Mesenteric fat pad (tissue), 1 donor: ENCODE measurements around the gene ACOX3. TPM values are rescaled to one million over a fixed set of nuclear protein-coding genes. Genes with fewer than 3 reads are reported as not detected.
A peak's percentile ranks its signal among the peaks of the same experiment; 100 is the strongest.

Source experiments
- DNase-seq: peaks from one replicate; pipeline ENCODE4 v3.0.0-alpha.2; 2020; ENCODE audit warnings: low spot score
- total RNA-seq: library from RNA; stranded (reverse); fragmentation: NEBNext Ultra II Directional; extraction: Animal tissue kit (Norgen Biotek cat#: 25700); gene quantifications from one replicate; pipeline ENCODE4 v1.2.1, GENCODE V29; 2021
- donor health status: DM: yes; HTN: yes; CAD: no.

Gene ACOX3
- total RNA-seq, 1 donor from 2014 or later, result 29.1 TPM

DNA sequence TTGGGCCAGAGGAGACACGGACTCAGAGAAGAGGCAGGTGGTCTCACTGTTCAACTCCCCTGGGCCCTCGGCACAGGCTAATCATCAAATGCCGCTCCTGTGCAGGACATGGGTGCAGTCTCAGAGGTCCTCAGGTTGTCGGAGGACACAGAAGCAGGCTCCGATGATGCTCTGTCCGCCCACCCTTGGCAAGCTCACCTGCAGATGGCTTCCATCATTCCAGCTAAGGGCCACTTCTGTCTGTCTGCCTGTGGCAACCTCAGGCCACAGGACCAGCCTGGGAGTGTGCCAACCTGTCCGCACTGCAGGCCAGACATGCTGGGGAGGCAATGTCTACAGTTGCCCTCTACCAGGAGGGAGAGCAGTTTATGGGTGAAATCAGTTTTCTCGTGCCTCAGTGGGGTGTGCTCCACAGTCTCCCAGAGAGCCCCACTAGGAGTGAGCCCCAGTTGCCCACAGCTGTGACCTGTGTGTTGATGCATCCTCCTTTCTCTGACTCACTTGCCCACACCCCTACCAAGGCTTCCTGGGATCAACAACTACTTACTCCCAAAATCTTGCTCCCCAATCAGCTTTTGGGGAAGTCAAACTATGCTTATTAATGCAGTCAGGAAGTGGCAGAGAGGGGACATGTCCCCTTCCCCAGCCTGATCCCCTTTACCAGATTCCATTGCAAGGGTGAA lies 115.1 kb downstream of the ACOX3 start:
- DNase-seq, result peak; percentile 74

DNA sequence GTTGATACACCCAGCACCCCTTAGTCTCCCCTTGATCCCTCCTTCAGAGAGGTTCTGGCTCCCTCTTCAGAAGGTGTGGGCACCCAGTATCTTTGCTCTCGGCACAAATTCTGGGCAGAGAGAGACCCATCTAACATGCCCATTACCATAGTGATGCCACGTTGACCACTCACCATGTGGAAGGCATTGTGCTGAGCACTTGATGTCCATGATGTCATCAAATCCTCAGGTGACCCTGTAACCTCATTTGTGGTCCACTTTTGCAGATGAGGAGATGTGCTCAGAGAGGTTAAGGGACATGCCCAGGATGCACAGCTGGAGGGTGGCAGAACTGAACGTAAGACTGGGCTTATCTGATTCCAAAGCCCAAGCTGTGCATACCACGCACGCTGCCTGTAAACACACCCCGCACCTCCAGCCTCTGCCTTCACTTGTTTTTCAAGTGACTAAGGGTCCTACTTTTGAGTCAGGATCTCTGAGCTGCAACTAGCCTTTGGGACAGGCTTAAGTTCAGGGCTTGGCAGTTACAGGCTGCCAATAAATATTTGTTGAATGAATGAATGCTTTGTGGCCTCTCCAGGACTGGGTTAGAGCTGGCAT lies 115.8 kb downstream of the ACOX3 start:
- DNase-seq, result peak; percentile 11

DNA sequence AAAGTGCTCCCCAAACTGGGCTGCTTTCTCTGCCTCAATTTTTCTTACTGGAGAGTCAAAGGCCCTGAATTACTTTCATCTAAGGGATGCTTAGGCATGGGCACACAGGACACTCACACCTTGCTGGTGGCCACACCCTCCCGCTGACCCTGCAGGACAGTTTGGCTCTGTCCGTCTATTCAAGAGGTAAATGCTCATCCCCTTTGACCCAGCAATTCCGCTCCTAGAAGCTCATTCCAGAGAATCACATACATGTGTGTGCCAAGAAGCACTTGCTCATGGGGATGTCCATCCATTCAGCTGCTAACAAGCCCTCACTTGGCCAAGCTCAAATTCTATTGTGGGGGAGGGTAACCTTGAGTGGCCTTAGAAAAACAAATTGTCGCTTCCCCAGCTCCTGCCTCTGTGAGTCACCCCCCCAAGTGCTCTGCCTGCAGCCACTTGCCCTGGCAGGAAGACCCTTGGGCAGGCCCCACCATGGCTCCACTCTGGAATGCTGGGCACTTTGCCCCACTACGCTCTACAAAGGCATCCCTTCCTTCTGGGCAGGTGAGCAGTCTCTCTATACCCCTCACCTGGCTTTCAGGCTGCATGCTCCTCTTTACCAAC lies 116.5 kb downstream of the ACOX3 start:
- peak; percentile 39 for DNase-seq

DNA sequence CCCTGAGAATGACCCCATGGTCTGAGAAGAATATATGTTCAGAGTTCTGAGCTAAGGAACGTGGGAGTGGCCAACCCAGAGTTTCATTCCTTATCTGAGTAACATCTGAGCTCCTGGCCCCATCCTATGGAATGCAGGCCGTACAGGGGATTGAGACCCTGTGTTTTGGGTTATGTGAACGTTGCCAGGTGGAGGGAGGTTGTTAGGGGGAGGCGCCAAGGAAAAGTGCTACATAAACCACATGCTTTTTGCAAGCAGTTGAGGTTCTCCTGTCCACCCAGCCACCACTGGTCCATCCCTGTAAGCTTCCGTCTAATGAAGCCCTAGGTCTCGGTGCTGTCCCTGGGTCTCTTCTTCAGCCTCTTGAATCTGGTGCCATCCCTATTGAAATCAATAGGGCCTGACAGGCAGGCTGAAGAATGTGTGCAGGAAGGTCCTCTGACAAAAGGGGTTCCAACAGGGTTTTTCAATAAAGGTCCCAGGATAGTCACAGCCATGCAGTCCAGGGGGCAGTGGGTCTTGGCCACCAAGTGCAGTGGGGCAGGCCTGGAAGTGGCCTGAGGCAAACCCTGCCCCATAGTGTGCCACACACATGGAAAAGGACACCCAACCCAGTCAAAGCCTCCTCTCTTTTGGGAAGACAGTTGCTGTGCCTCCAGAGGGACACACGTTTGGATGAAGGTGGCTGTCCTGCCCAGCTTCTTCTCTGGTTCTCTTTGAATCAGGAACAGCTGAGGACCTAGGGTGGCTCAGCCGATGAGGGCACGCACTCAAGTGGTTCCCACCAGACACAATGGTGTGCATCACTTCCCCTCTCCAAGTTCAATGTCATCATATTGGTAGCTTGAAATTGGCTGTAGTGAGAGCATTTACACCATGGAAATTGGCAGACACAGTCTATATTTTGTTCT lies 117.5 kb downstream of the ACOX3 start:
- peak; percentile 24 for DNase-seq

DNA sequence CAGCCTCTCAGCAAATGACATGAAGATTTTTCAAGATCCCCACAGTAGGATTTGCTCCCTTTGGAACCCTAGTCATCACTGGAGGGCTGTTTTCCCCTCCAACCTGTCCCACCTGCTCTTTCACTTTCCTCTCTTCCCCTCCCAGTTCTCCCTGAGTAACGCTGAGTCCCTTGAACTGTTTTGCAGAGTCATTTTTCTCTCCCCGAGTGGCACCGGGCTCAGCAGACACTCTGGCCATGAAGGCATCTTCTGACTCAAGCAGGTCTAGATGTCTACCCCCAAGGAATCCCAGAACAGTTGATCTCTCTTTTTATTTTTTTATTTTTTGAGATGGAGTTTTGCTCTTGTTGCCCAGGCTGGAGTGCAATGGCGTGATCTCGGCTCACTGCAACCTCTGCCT lies 118.8 kb downstream of the ACOX3 start:
- peak; percentile 22 for DNase-seq

DNA sequence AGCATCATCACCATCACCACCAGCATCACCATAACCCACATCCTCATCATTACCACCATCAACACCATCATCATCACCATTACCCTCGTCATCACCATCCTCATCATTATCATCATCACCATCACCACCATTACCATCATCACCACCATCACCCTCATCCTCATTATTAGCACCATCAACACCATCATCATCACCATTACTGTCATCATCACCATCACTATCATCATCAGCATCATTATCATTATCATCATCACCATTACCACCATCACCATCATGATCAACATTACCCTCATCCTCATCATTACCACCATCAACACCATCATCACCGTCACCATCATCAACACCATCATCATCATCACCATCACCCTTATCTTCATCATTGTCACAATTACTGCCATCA lies 119.3 kb downstream of the ACOX3 start:
- no peak for DNase-seq

DNA sequence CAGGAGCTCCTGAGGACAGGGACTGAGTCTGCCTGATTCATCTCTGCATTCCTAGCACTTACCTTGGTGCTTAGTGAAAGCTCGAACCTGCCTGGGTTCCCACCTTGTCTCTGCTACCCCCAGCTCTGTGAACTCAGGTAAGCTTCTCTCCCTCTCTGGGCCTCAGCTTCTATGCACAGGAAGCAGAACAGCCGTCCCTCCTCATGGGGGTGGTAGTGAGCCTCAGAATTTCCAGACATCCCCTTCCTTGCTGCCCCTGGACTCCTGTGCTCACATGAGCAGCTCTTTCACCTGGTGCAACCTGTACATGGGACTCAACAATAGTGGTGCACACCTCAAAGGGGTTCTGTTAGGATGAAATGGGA lies 120.2 kb downstream of the ACOX3 start:
- peak; percentile 37 for DNase-seq

DNA sequence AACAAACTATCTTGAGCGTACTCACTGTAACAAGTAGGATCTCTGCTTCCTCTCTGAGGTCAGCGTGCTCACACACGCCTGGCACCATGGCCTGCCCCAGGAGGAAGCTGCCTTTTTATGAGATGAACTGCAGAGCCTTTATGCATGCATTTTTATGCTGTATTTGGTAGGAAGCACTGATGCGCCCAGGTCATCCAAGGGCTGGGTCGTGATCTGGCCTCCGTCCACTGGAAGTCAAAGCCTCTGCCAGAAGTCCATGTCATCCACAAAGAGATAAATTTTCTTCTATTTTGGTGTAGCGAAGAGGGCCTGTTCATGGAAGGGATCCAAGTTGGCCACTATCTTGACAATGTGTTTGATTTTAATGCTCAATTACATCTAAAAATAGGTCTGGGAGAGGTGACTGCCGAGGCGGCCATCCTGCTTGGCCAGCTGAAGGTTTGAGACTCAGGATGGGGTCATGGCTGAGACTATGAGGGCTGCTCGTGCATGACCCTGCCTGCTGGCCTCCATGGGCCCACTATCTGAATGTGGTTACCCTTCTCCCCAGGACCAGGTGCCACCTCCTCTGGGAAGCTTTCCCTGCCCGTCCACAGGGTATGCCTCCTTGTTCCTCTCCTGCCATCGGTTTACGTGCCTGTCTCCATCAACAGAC lies 120.7 kb downstream of the ACOX3 start:
- peak; percentile 81 for DNase-seq

DNA sequence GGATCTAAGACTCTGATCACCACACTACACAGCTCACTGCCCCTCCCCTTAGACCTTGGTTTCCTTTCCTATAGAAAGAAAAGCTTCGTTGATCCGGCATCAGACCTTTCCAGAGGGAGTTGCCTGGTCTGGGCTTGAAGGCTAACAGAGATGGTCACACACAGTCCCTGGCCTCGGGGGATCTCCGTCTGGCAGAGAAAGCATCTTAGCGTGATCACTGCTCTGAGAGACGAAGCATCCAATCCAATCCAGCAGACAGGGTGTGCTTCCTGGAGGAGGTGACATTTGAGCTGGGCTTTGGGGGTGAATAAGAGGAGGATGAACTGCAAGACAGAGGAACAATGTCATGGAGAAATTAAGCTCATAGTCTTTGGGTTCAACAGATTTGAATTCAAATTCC lies 121.5 kb downstream of the ACOX3 start:
- peak; percentile 62 for DNase-seq

DNA sequence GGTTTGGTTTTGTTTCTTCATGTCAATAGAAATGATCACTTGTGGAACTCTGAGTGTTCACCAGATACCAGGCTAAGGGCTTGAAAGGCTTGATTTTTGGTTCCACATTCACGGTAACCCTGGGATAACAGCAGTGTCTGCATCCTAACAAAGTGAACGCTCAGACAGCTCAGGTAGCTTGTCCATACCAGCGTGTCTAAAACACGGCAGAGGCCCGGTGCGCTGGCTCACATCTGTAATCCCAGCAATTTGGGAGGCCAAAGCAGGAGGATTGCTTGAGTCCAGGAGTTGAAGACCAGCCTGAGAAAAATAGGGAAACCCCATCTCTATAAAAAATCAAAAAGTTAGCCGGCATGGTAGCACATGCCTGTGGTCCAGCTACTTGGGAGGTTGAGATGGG lies 122.0 kb downstream of the ACOX3 start:
- no peak for DNase-seq

DNA sequence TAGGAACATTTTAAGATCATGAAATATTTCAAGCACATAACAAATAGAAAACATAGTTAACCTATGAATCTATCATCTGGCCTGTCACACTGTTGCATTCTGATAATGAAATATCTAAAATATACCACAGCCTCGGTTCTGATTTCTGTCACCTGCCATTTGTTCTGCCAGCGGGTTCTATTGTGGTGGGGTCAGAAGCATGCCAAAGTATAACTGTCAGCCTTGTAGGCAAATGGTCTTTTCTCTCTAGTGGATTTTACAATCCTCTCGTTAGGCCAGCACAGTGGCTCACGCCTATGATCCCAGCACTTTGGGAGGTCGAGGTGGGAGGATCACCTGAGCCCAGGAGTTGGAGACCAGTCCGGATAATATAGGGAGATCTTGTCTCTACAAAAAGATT lies 123.0 kb downstream of the ACOX3 start:
- peak; percentile 26 for DNase-seq

DNA sequence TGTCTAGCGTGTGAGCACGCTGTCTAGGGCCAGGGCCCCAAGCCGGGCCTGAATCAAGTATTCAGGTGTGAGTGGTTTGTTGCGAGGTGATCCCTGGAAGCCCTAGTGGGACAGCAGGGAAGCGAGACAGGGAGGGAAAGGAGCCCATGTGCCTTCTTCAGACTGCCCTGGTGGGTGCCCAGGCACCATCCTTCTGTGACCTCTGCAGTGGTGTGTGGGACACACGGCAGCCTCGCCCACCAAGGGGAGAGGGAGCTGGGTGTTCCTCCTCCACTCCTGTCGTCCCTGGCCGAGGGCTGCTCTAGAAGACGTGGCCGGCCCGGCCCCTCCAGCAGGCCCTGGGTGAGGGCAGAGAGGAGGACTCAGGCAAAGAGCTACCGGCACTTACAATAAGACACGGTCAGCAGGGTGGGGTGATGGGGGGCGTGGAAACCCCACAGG lies 123.6 kb downstream of the ACOX3 start:
- peak; percentile 89 for DNase-seq

Other genes starting within 250 kb of the ACOX3 start
- 64.9 TPM for gene SH3TC1, start 241.4 kb downstream of the ACOX3 start, total RNA-seq
- gene HTRA3, start 171.0 kb downstream of the ACOX3 start, total RNA-seq, result 58.5 TPM
- gene TRMT44, start 54 bp upstream of the ACOX3 start, total RNA-seq, result 23.3 TPM
- not detected for gene GPR78, start 139.7 kb upstream of the ACOX3 start, total RNA-seq
- 9.7 TPM for gene CPZ, start 152.0 kb upstream of the ACOX3 start, total RNA-seq